ENCODE results near the gene FBXO41. TPM values are rescaled to one million over a fixed set of nuclear protein-coding genes. Genes with fewer than 3 reads are reported as not detected.

FBXO41 gene
- total and polyA plus RNA-seq, 4 donors, result 0.06 to 0.51 (median 0.38) TPM

DNA sequence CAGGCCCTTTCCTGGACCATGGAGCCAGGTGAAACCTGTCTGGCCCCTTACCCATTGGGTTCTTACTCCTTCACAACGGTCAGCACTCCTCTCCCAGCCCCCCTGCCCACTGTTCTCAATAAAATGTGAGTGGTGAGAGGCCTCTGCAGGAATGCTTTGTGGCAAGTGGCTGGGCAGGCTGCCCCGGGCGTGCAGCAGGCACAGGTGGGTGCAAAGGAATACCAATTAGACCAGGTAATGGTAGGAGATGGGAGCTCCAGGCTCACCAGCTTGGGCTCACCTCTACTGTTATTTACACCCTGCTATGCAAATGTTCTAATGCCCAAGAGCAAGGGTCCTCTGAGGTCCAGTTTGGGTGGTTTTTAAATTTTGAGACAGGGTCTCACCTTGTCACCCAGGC is 57.2 kb downstream of the FBXO41 start:
- Histone ChIP-seq H3K27ac (ENCODE audit: low read depth in 1 of 2, low read length in 2 of 2) (no peak overlapping the region), H3K9me3 (ENCODE audit: control insufficient read depth in 4 of 4, low read length in 3 of 4) (no peaks in the 10 kb centered on the region), H3K9ac (ENCODE audit: low read depth in 1 of 2, low read length in 2 of 2) (no peak overlapping the region), H3K27me3 (ENCODE audit: control insufficient read depth in 4 of 4, insufficient read depth in 4 of 4, low read length in 3 of 4) (no peaks in the 10 kb centered on the region), H3K4me3 (ENCODE audit: low read depth in 1 of 3, low read length in 3 of 3) (no peak overlapping the region), H3K4me1 (ENCODE audit: control insufficient read depth in 4 of 4, insufficient read depth in 4 of 4, low read length in 3 of 4) (peaks cover 0 to 2% (median 0%) of the 10 kb centered on the region in 4 donors), H3K36me3 (ENCODE audit: control insufficient read depth in 4 of 4, insufficient read depth in 3 of 4, low read depth in 1 of 4, low read length in 3 of 4) (peaks cover 7 to 54% (median 26%) of the 10 kb centered on the region in 4 donors)
- 93% methylated on average over 3 of the region's 3 CpGs for WGBS
- DNase-seq (ENCODE audit: low spot score), result no peak
- TF ChIP-seq, protein P1, sequence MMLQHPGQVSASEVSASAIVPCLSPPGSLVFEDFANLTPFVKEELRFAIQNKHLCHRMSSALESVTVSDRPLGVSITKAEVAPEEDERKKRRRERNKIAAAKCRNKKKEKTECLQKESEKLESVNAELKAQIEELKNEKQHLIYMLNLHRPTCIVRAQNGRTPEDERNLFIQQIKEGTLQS (IDR thresholded peaks at IDR 0.05), result no peak
- TF ChIP-seq FOXA2 (IDR thresholded peaks at IDR 0.05), result no peak
- no peak for TF ChIP-seq RAD21 (IDR thresholded peaks at IDR 0.05)
- TF ChIP-seq, protein P2, sequence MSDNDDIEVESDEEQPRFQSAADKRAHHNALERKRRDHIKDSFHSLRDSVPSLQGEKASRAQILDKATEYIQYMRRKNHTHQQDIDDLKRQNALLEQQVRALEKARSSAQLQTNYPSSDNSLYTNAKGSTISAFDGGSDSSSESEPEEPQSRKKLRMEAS (IDR thresholded peaks at IDR 0.05), result no peak
- TF ChIP-seq SP1 (IDR thresholded peaks at IDR 0.05), result no peak
- TF ChIP-seq, protein P3, sequence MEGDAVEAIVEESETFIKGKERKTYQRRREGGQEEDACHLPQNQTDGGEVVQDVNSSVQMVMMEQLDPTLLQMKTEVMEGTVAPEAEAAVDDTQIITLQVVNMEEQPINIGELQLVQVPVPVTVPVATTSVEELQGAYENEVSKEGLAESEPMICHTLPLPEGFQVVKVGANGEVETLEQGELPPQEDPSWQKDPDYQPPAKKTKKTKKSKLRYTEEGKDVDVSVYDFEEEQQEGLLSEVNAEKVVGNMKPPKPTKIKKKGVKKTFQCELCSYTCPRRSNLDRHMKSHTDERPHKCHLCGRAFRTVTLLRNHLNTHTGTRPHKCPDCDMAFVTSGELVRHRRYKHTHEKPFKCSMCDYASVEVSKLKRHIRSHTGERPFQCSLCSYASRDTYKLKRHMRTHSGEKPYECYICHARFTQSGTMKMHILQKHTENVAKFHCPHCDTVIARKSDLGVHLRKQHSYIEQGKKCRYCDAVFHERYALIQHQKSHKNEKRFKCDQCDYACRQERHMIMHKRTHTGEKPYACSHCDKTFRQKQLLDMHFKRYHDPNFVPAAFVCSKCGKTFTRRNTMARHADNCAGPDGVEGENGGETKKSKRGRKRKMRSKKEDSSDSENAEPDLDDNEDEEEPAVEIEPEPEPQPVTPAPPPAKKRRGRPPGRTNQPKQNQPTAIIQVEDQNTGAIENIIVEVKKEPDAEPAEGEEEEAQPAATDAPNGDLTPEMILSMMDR (IDR thresholded peaks at IDR 0.05; ENCODE audit: low read depth, low read length, missing input control), result no peak
- TF ChIP-seq NR2F2 (IDR thresholded peaks at IDR 0.05), result no peak
- TF ChIP-seq GABPA (IDR thresholded peaks at IDR 0.05 in 1 of 2, conservative IDR thresholded peaks at IDR 0.05 in 1 of 2), result no peak

DNA sequence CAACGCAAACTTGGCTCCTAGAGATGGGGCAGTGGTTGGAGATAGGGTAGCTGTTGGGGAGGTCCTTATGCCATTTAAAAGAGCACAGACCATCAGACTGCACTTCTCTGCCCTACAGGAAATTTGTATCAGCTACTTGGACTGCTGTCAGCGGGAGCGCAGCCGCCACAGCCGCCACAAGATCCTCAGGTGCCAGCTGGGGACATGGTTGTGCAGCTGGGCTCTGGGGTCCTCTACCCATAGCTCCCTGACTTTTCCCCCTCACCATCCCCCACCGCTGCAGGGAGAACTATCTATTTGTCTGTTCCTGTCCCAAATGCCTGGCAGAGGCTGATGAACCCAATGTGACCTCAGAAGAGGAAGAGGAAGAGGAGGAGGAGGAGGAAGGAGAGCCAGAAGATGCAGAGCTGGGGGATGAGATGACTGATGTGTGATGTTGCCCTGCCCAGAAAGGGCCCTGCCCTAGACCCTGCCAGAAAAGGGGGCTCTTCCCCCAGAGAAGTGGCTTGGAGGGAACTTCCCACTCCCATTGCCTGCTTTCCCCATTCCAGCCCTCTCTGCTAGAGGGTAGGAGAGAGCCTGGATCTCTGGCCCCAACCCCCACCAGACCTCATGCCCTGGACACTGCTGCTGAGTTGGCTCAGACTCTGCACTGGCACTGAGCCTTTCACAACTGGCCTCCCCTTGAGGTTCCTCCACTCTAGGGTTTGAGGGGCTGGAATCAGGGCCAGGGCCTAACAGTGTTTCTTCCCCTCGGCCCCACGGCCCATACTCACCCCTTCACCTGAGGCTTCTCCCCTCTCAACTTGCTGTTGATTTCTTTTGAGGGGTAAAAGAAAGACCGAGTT is 58.5 kb downstream of the FBXO41 start:
- no peak overlapping the region for H3K4me3 ChIP-seq (ENCODE audit: low read depth in 1 of 3, low read length in 3 of 3)
- H3K4me1 ChIP-seq (ENCODE audit: control insufficient read depth in 4 of 4, insufficient read depth in 4 of 4, low read length in 3 of 4), result peaks cover 0 to 2% (median 0%) of the 10 kb centered on the region in 4 donors
- TF ChIP-seq YY1 (IDR thresholded peaks at IDR 0.05) (no peak), TAF1 (conservative IDR thresholded peaks at IDR 0.05) (no peak), NR2F2 (IDR thresholded peaks at IDR 0.05) (no peak), SP1 (IDR thresholded peaks at IDR 0.05) (no peak), RXRA (IDR thresholded peaks at IDR 0.05) (no peak), FOXA2 (IDR thresholded peaks at IDR 0.05) (no peak), EGR1 (IDR thresholded peaks at IDR 0.05; ENCODE audit: low read depth in 2 of 2) (no peak), HNF4A (conservative IDR thresholded peaks at IDR 0.05) (no peak), FOXA1 (IDR thresholded peaks at IDR 0.05) (no peak), RAD21 (IDR thresholded peaks at IDR 0.05) (no peak), JUND (IDR thresholded peaks at IDR 0.05) (no peak), HNF4G (IDR thresholded peaks at IDR 0.05) (no peak)
- TF ChIP-seq, protein P3 (IDR thresholded peaks at IDR 0.05; ENCODE audit: low read depth, low read length, missing input control), result no peak
- TF ChIP-seq, protein P4, sequence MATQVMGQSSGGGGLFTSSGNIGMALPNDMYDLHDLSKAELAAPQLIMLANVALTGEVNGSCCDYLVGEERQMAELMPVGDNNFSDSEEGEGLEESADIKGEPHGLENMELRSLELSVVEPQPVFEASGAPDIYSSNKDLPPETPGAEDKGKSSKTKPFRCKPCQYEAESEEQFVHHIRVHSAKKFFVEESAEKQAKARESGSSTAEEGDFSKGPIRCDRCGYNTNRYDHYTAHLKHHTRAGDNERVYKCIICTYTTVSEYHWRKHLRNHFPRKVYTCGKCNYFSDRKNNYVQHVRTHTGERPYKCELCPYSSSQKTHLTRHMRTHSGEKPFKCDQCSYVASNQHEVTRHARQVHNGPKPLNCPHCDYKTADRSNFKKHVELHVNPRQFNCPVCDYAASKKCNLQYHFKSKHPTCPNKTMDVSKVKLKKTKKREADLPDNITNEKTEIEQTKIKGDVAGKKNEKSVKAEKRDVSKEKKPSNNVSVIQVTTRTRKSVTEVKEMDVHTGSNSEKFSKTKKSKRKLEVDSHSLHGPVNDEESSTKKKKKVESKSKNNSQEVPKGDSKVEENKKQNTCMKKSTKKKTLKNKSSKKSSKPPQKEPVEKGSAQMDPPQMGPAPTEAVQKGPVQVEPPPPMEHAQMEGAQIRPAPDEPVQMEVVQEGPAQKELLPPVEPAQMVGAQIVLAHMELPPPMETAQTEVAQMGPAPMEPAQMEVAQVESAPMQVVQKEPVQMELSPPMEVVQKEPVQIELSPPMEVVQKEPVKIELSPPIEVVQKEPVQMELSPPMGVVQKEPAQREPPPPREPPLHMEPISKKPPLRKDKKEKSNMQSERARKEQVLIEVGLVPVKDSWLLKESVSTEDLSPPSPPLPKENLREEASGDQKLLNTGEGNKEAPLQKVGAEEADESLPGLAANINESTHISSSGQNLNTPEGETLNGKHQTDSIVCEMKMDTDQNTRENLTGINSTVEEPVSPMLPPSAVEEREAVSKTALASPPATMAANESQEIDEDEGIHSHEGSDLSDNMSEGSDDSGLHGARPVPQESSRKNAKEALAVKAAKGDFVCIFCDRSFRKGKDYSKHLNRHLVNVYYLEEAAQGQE (IDR thresholded peaks at IDR 0.05), result no peak
- TF ChIP-seq, protein P1 (IDR thresholded peaks at IDR 0.05), result no peak
- TF ChIP-seq, protein P2 (IDR thresholded peaks at IDR 0.05), result no peak
- TF ChIP-seq, protein P5, sequence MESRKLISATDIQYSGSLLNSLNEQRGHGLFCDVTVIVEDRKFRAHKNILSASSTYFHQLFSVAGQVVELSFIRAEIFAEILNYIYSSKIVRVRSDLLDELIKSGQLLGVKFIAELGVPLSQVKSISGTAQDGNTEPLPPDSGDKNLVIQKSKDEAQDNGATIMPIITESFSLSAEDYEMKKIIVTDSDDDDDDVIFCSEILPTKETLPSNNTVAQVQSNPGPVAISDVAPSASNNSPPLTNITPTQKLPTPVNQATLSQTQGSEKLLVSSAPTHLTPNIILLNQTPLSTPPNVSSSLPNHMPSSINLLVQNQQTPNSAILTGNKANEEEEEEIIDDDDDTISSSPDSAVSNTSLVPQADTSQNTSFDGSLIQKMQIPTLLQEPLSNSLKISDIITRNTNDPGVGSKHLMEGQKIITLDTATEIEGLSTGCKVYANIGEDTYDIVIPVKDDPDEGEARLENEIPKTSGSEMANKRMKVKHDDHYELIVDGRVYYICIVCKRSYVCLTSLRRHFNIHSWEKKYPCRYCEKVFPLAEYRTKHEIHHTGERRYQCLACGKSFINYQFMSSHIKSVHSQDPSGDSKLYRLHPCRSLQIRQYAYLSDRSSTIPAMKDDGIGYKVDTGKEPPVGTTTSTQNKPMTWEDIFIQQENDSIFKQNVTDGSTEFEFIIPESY (IDR thresholded peaks at IDR 0.05), result no peak
- H3K9me3 ChIP-seq (ENCODE audit: control insufficient read depth in 4 of 4, low read length in 3 of 4), result no peaks in the 10 kb centered on the region
- DNase-seq (ENCODE audit: low spot score), result no peak
- no peaks in the 10 kb centered on the region for H3K27me3 ChIP-seq (ENCODE audit: control insufficient read depth in 4 of 4, insufficient read depth in 4 of 4, low read length in 3 of 4)
- no peak overlapping the region for H3K9ac ChIP-seq (ENCODE audit: low read depth in 1 of 2, low read length in 2 of 2)
- no peak overlapping the region for H3K27ac ChIP-seq (ENCODE audit: low read depth in 1 of 2, low read length in 2 of 2)
- peaks cover 7 to 65% (median 28%) of the 10 kb centered on the region in 4 donors for H3K36me3 ChIP-seq (ENCODE audit: control insufficient read depth in 4 of 4, insufficient read depth in 3 of 4, low read depth in 1 of 4, low read length in 3 of 4)
- WGBS, result 78% methylated on average over 9 of the region's 9 CpGs

All from liver (tissue), 9 donors.